PFSK-1 (cell line): ENCODE measurements around the gene ICE2.

ENCODE experiments used
- FOXP2 ChIP-seq: optimal IDR thresholded peaks from 2 replicates; pipeline ENCODE3; 2011; ENCODE audit warnings: borderline replicate concordance, control low read depth, inconsistent platforms; ENCODE audit not compliant: insufficient read depth; ENCODE audit errors: extremely low read length, extremely low read depth
- POLR2AphosphoS5 ChIP-seq: IDR thresholded peaks from 2 replicates; pipeline ENCODE4 v1.6.1; 2012; ENCODE audit warnings: low read depth, mild to moderate bottlenecking, control low read depth, low read length, moderate library complexity
- REST ChIP-seq, 2 experiments: IDR thresholded peaks; 2 replicates each; pipeline versions ENCODE4 v1.6.1 to v1.8.0; 2011 to 2012; ENCODE audit warnings: low read depth in 2 of 2, low read length in 2 of 2, control low read depth in 1 of 2, inconsistent platforms in 1 of 2, mild to moderate bottlenecking in 1 of 2, moderate library complexity in 1 of 2; ENCODE audit not compliant: insufficient read depth in 1 of 2
- SIN3A ChIP-seq: IDR thresholded peaks from 2 replicates; pipeline ENCODE4 v1.6.1; 2012; ENCODE audit warnings: mild to moderate bottlenecking, low read length, moderate library complexity, borderline replicate concordance; ENCODE audit not compliant: insufficient read depth
- TAF1 ChIP-seq: IDR thresholded peaks from 2 replicates; pipeline ENCODE4 v1.6.1; 2012; ENCODE audit warnings: low read length, control low read depth, borderline replicate concordance; ENCODE audit not compliant: insufficient read depth

Gene ICE2

GRCh38 chr15:60373745-60374144 is 105.2 kb downstream of the ICE2 start:
- no peak for TF ChIP-seq SIN3A

GRCh38 chr15:60373327-60373726 is 105.6 kb downstream of the ICE2 start:
- TF ChIP-seq REST (IDR thresholded peaks at IDR 0.05; ENCODE audit: insufficient read depth in 1 of 2, low read depth in 2 of 2, low read length in 2 of 2) (no peak), TAF1 (no peak), POLR2AphosphoS5 (no peak), SIN3A (no peak), FOXP2 (no peak)

- TF ChIP-seq POLR2AphosphoS5 (no peak; the same call in 1 of the 2 replicates), SIN3A (no peak), TAF1 (no peak), REST (IDR thresholded peaks at IDR 0.05; ENCODE audit: insufficient read depth in 1 of 2, low read depth in 2 of 2, low read length in 2 of 2) (no peak), FOXP2 (no peak)
These were observed 106.2 kb downstream of the ICE2 start for GRCh38 chr15:60372756-60373155.

GRCh38 chr15:60372227-60372626 is 106.7 kb downstream of the ICE2 start:
- TF ChIP-seq FOXP2, result no peak
- TF ChIP-seq TAF1, result no peak

GRCh38 chr15:60371175-60372051 is 107.5 kb downstream of the ICE2 start:
- TF ChIP-seq FOXP2 (peak; percentile 81), REST (IDR thresholded peaks at IDR 0.05; ENCODE audit: insufficient read depth in 1 of 2, low read depth in 2 of 2, low read length in 2 of 2) (peak in 1 of 2 experiments; percentile 53; a peak in 1 of 4 replicates), SIN3A (peak; percentile 95), TAF1 (no peak), POLR2AphosphoS5 (peak; percentile 74)

GRCh38 chr15:60370869-60371136 is 108.1 kb downstream of the ICE2 start:
- TF ChIP-seq POLR2AphosphoS5 (no peak), TAF1 (0 out of 2 replicates have a peak, but pooled peaks have one; percentile 4)
